HL-60 (cell line): Measurements from ENCODE around the gene TRERF1.
A peak's percentile ranks its signal among the peaks of the same experiment; 100 is the strongest.

Experiments
- DNase-seq, 2 experiments: peaks; one replicate each; pipeline ENCODE4 v3.0.0-alpha.2; 2010 to 2020; ENCODE audit warnings: low read depth in 1 of 2, low spot score in 1 of 2
- H3K27ac ChIP-seq: fragments of 250-450 bp; sonication (Bioruptor Pico); replicated peaks from 2 replicates; pipeline ENCODE4 v1.5.1; 2020; ENCODE audit warnings: mild to moderate bottlenecking, moderate library complexity
- H3K27me3 ChIP-seq: fragments of 250-450 bp; sonication (Bioruptor Pico); 2 replicates; pipeline ENCODE4 v1.5.1; 2021; ENCODE audit warnings: mild to moderate bottlenecking, moderate library complexity; ENCODE audit not compliant: insufficient read depth, poor library complexity, severe bottlenecking
- H3K4me3 ChIP-seq: replicated peaks from 2 replicates; pipeline ENCODE4 v1.5.1; 2011; ENCODE audit warnings: mild to moderate bottlenecking, control low read depth, low read length; ENCODE audit not compliant: insufficient read depth
- CTCF ChIP-seq: IDR thresholded peaks from one replicate; pipeline ENCODE4 v1.5.1; 2011; ENCODE audit warnings: low read length, control low read depth, inconsistent platforms; ENCODE audit not compliant: insufficient read depth
- GABPA ChIP-seq: IDR thresholded peaks from 2 replicates; pipeline ENCODE4 v1.6.1; 2012; ENCODE audit warnings: low read depth
- POLR2AphosphoS5 ChIP-seq: IDR thresholded peaks from 2 replicates; pipeline ENCODE4 v1.6.1; 2012; ENCODE audit warnings: low read depth
- SPI1 ChIP-seq: IDR thresholded peaks from 2 replicates; pipeline ENCODE4 v1.6.1; 2012; ENCODE audit warnings: low read depth, mild to moderate bottlenecking, borderline replicate concordance
- TF ChIP-seq, protein P1 (sequence below): IDR thresholded peaks from 2 replicates; pipeline ENCODE4 v1.6.1; 2012; ENCODE audit warnings: low read depth; ENCODE audit not compliant: insufficient replicate concordance

TRERF1 gene

DNA sequence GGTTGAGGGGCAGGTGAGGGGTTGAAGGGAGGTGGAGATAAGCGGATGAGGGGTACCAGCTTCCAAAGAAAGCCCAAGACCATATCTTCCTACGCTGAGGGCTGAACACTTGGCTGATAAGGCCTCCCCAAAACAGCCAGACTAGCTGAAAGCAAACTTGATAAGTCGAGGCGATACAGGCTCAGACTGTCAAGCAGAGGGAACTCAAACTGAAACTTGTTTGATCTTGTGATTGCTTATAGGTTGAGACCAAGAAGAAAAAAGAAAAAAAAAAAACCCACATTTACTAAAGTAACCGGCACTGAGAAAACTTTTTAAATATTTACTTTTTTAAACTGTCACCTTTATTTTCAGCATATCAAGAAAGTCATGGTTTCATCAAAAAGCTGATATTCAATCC is 73.6 kb downstream of the TRERF1 start:
- peak overlapping the region; percentile 16 for H3K27ac ChIP-seq
- DNase-seq = no peak
- no peak overlapping the region for H3K4me3 ChIP-seq
- H3K27me3 ChIP-seq = no peaks in the 10 kb centered on the region
- no peak for TF ChIP-seq POLR2AphosphoS5
- no peak for TF ChIP-seq SPI1
- TF ChIP-seq GABPA = no peak
- TF ChIP-seq, protein P1, sequence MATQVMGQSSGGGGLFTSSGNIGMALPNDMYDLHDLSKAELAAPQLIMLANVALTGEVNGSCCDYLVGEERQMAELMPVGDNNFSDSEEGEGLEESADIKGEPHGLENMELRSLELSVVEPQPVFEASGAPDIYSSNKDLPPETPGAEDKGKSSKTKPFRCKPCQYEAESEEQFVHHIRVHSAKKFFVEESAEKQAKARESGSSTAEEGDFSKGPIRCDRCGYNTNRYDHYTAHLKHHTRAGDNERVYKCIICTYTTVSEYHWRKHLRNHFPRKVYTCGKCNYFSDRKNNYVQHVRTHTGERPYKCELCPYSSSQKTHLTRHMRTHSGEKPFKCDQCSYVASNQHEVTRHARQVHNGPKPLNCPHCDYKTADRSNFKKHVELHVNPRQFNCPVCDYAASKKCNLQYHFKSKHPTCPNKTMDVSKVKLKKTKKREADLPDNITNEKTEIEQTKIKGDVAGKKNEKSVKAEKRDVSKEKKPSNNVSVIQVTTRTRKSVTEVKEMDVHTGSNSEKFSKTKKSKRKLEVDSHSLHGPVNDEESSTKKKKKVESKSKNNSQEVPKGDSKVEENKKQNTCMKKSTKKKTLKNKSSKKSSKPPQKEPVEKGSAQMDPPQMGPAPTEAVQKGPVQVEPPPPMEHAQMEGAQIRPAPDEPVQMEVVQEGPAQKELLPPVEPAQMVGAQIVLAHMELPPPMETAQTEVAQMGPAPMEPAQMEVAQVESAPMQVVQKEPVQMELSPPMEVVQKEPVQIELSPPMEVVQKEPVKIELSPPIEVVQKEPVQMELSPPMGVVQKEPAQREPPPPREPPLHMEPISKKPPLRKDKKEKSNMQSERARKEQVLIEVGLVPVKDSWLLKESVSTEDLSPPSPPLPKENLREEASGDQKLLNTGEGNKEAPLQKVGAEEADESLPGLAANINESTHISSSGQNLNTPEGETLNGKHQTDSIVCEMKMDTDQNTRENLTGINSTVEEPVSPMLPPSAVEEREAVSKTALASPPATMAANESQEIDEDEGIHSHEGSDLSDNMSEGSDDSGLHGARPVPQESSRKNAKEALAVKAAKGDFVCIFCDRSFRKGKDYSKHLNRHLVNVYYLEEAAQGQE = no peak
- TF ChIP-seq CTCF = no peak

DNA sequence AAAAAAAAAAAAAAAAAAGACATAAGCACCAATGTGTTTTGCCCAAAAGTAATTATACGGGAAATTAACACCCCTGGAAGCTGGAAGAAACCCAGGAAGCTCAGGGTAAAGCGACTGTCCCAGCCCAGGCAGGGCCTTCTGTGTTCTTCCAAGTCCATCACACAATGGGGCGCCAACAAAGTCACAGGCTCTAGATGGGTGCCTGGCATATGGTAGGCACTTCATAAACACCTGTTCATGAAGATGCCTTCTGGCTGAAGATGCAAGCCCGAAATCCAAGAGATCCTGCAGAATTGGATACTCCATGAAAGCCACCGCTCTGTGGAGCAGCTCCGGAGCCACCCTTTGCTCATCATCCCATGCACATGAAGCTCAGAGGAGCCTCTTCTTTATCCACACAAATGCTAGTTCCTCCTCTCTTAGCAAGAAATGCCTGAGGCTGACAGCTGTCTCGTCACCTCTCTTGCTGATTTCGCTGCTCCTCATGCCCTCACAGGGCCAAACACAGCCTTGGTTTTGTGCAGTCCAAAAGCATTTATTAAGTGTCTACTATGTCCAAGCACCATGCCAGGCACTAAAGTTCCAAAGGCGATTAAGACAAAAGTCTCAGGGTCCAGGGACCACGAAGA is 76.6 kb downstream of the TRERF1 start:
- TF ChIP-seq, protein P1 = no peak
- TF ChIP-seq SPI1 = no peak
- no peak for TF ChIP-seq POLR2AphosphoS5
- no peak for TF ChIP-seq CTCF
- TF ChIP-seq GABPA = no peak
- DNase-seq = peak in 1 of 2 experiments; percentile 29
- H3K27ac ChIP-seq = peak overlapping the region; percentile 15
- H3K27me3 ChIP-seq = no peaks in the 10 kb centered on the region
- H3K4me3 ChIP-seq = no peak overlapping the region

DNA sequence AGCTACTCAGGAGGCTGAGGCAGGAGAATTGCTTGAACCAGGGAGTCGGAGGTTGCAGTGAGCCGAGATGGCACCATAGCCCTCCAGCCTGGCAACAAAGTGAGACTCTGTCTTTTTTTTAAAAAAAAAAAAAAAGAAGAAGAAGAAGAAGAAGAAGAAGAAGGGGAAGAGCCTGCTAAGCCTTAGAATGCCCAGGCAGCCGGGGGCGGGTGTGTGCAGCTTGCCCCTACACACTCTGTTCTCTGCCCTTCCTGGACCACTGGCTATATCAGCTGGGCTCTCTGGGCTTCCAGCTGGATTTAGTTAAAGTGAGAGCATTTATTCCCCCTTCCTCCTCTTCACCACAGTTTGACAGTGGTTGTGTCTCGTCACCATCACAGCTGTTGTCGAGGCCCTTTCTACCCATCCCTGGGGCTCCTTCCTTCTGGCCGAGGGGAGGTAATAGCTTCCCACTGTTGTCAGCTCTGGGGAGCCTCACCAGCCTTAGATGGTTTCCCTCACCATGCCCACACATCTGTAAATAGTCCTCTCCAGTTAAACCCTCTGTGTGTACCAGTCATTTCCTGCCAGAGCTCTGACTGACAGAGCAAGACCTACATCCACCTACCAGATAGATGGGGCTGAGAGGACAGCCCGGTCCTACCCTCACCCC is 77.6 kb downstream of the TRERF1 start:
- H3K27me3 ChIP-seq = no peaks in the 10 kb centered on the region
- TF ChIP-seq, protein P1 = no peak
- TF ChIP-seq SPI1 (peak; percentile 41; the same call in 1 of the 2 replicates), POLR2AphosphoS5 (peak; percentile 44; the same call in 1 of the 2 replicates), CTCF (no peak), GABPA (no peak)
- peak in 1 of 2 experiments; percentile 63 for DNase-seq
- H3K4me3 ChIP-seq = no peak overlapping the region
- peak overlapping the region; percentile 47 for H3K27ac ChIP-seq
